NB4 (cell line): ENCODE measurements around the gene GP2.

Experiments used
- CTCF ChIP-seq: IDR thresholded peaks from one replicate; pipeline ENCODE4 v1.5.1; 2012; ENCODE audit warnings: low read depth, low read length
- MAX ChIP-seq: IDR thresholded peaks from 2 replicates; pipeline ENCODE4 v1.6.1; 2011; ENCODE audit warnings: low read depth, low read length
- MYC ChIP-seq: IDR thresholded peaks from 2 replicates; pipeline ENCODE4 v1.6.1; 2011; ENCODE audit warnings: low read depth, low read length
- POLR2A ChIP-seq: IDR thresholded peaks from 2 replicates; pipeline ENCODE4 v1.6.1; 2011; ENCODE audit warnings: mild to moderate bottlenecking; ENCODE audit not compliant: insufficient read length; ENCODE audit errors: extremely low read depth

GRCh38 chr16:20300312-20301097 lies 26.8 kb downstream of the GP2 start:
- peak; percentile 70 for TF ChIP-seq CTCF
- no peak for TF ChIP-seq POLR2A
- no peak for TF ChIP-seq MAX
- no peak for TF ChIP-seq MYC
